BJ (cell line): ENCODE data around the gene PCDHGA5. TPM values are rescaled to one million over a fixed set of nuclear protein-coding genes. Genes with fewer than 3 reads are reported as not detected.
"Not testable (repeated sequence)": the region's sequence is repeated elsewhere in the genome, so short reads cannot be mapped to it uniquely, and the experiment has no call there.

ENCODE experiments used
- CTCF ChIA-PET: fragments of 350-600 bp; formaldehyde crosslinking; extraction: SDS; loops from one replicate; lab custom pipeline; 2021; ENCODE audit warnings: antibody characterized with exemption, inconsistent platforms; lab: Yijun Ruan, JAX
- POLR2A ChIA-PET: fragments of 300-600 bp; sonication (Branson Sonifier 250); formaldehyde crosslinking; extraction: SDS; loops from one replicate; lab custom pipeline; 2021; ENCODE audit warnings: antibody characterized with exemption; lab: Charles Lee
- DNase-seq: peaks from one replicate; pipeline ENCODE4 v3.0.0-alpha.2; 2011; ENCODE audit warnings: low read depth
- H3K27me3 ChIP-seq: 2 replicates; pipeline ENCODE4 v1.6.0; 2011; ENCODE audit warnings: low read length; ENCODE audit not compliant: control insufficient read depth, insufficient read depth
- H3K36me3 ChIP-seq: 2 replicates; pipeline ENCODE4 v1.5.1; 2011; ENCODE audit warnings: low read length; ENCODE audit not compliant: control insufficient read depth, insufficient read depth
- H3K4me3 ChIP-seq: 2 replicates; pipeline ENCODE4 v1.5.1; 2011; ENCODE audit warnings: low read depth, mild to moderate bottlenecking, control low read depth, low read length
- polyA plus RNA-seq: library from polyadenylated mRNA; depleted of rRNA; stranded (reverse); fragments of >200 nt; gene quantifications from 2 replicates; pipeline ENCODE4 v1.2.3, GENCODE V29; 2011; rRNA removed
- TF ChIP-seq, protein P1 (sequence below): IDR thresholded peaks from 2 replicates; pipeline ENCODE4 v1.5.1; 2011; ENCODE audit warnings: low read depth, mild to moderate bottlenecking, control low read depth, inconsistent platforms, low read length, moderate library complexity; ENCODE audit not compliant: insufficient read depth

The PCDHGA5 gene
- polyA plus RNA-seq, 1 experiment = 1.6 TPM

DNA sequence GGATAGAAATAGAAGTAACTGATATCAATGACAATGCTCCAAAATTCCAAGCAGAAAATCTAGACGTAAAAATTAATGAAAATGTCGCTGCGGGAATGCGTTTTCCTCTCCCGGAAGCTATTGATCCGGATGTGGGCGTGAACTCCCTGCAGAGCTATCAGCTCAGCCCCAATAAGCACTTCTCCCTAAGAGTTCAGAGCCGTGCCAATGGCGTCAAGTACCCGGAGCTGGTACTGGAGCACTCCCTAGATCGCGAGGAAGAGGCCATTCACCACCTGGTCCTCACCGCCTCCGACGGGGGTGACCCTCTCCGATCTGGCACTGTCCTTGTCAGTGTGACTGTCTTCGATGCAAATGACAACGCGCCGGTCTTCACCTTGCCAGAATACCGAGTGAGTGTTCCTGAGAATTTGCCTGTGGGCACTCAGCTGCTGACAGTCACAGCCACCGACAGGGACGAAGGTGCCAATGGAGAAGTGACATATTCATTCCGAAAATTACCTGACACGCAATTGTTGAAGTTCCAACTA lies 49.6 kb downstream of the PCDHGA5 start:
- Histone ChIP-seq H3K27me3 (no peaks in the 10 kb centered on the region), H3K4me3 (peak overlapping the region; percentile 33), H3K36me3 (no peaks in the 10 kb centered on the region)
- DNase-seq = no peak
- POLR2A ChIA-PET = no interaction called here
- TF ChIP-seq, protein P1, sequence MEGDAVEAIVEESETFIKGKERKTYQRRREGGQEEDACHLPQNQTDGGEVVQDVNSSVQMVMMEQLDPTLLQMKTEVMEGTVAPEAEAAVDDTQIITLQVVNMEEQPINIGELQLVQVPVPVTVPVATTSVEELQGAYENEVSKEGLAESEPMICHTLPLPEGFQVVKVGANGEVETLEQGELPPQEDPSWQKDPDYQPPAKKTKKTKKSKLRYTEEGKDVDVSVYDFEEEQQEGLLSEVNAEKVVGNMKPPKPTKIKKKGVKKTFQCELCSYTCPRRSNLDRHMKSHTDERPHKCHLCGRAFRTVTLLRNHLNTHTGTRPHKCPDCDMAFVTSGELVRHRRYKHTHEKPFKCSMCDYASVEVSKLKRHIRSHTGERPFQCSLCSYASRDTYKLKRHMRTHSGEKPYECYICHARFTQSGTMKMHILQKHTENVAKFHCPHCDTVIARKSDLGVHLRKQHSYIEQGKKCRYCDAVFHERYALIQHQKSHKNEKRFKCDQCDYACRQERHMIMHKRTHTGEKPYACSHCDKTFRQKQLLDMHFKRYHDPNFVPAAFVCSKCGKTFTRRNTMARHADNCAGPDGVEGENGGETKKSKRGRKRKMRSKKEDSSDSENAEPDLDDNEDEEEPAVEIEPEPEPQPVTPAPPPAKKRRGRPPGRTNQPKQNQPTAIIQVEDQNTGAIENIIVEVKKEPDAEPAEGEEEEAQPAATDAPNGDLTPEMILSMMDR = no peak
- CTCF ChIA-PET = interaction anchor here (0.6 to 4.3 kb wide), 25 partner anchors 7 to 157 kb away, joined by 3 to 73 read pairs (median 5); partner anchors contain the start of genes PCDHGA1, PCDHGA11, PCDHGA2 and PCDHGA4

DNA sequence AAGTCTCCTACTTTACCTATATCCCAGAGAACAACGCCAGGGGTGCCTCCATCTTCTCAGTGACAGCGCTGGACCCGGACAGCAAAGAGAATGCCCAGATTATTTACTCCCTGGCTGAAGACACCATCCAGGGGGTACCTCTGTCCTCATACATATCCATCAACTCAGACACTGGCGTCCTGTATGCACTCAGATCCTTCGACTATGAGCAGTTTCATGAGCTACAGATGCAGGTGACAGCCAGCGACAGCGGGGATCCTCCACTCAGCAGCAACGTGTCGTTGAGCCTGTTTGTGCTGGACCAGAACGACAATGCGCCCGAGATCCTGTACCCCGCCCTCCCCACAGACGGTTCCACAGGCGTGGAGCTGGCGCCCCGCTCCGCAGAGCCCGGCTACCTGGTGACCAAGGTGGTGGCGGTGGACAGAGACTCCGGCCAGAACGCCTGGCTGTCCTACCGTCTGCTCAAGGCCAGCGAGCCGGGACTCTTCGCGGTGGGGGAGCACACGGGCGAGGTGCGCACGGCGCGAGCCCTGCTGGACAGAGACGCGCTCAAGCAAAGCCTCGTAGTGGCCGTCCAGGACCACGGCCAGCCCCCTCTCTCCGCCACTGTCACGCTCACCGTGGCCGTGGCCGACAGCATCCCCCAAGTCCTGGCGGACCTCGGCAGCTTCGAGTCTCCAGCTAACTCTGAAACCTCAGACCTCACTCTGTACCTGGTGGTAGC lies 50.7 kb downstream of the PCDHGA5 start:
- ChIA-PET POLR2A (interaction anchor here (0.5 kb wide), 1 partner anchor 16 kb away, joined by 4 read pairs; the partner anchor contains the start of gene PCDHGA12), CTCF (interaction anchor here (1.6 to 4.3 kb wide), 8 partner anchors 14 to 149 kb away, joined by 4 to 73 read pairs (median 16); partner anchors contain the start of genes PCDHGA2, PCDHGA8 and PCDHGB3)
- H3K4me3 ChIP-seq, H3K27me3 ChIP-seq, DNase-seq, H3K36me3 ChIP-seq: not testable (repeated sequence)

DNA sequence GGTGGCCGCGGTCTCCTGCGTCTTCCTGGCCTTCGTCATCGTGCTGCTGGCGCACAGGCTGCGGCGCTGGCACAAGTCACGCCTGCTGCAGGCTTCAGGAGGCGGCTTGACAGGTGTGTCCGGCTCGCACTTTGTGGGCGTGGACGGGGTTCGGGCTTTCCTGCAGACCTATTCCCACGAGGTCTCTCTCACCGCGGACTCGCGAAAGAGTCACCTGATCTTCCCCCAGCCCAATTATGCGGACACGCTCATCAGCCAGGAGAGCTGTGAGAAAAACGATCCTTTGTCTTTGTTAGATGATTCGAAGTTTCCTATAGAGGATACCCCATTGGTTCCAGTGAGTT lies 51.3 kb downstream of the PCDHGA5 start:
- not testable (repeated sequence) for DNase-seq
- CTCF ChIA-PET = interaction anchor here (1.6 to 7.6 kb wide), 4 partner anchors 15 to 149 kb away, joined by 4 to 112 read pairs (median 32); no protein-coding TSS in a partner anchor

More for the DNA sequence above, 51.3 kb downstream of the PCDHGA5 start:
- H3K36me3 ChIP-seq, H3K4me3 ChIP-seq, POLR2A ChIA-PET, H3K27me3 ChIP-seq: not testable (repeated sequence)

Other genes starting within 250 kb of the PCDHGA5 start
- 0.02 TPM in 2 replicates for gene PCDHB4, start 242.3 kb upstream of the PCDHGA5 start, polyA plus RNA-seq
- 0.18 and 0.22 TPM in 2 replicates for gene PCDHB5, start 229.0 kb upstream of the PCDHGA5 start, polyA plus RNA-seq
- gene PCDHB6, start 214.1 kb upstream of the PCDHGA5 start, polyA plus RNA-seq = 0.20 and 0.26 TPM in 2 replicates
- 0.31 and 0.44 TPM in 2 replicates for gene PCDHB7, start 191.5 kb upstream of the PCDHGA5 start, polyA plus RNA-seq
- gene PCDHB8, start 186.4 kb upstream of the PCDHGA5 start, polyA plus RNA-seq = 0.11 and 0.17 TPM in 2 replicates
- gene PCDHB16, start 181.8 kb upstream of the PCDHGA5 start, polyA plus RNA-seq = 0.21 and 0.32 TPM in 2 replicates
- gene PCDHB9, start 177.0 kb upstream of the PCDHGA5 start, polyA plus RNA-seq = 0.22 and 0.49 TPM in 2 replicates
- 0.18 and 0.28 TPM in 2 replicates for gene PCDHB10, start 171.8 kb upstream of the PCDHGA5 start, polyA plus RNA-seq
- gene PCDHB11, start 164.5 kb upstream of the PCDHGA5 start, polyA plus RNA-seq = 0.10 and 0.22 TPM in 2 replicates
- 0.09 and 0.13 TPM in 2 replicates for gene PCDHB12, start 155.4 kb upstream of the PCDHGA5 start, polyA plus RNA-seq
- 0.16 and 0.23 TPM in 2 replicates for gene PCDHB13, start 150.2 kb upstream of the PCDHGA5 start, polyA plus RNA-seq
- 0.42 and 0.47 TPM in 2 replicates for gene PCDHB14, start 140.8 kb upstream of the PCDHGA5 start, polyA plus RNA-seq
- 0.45 and 0.52 TPM in 2 replicates for gene PCDHB15, start 118.8 kb upstream of the PCDHGA5 start, polyA plus RNA-seq
- not detected in 2 replicates for gene SLC25A2, start 60.1 kb upstream of the PCDHGA5 start, polyA plus RNA-seq
- gene TAF7, start 43.4 kb upstream of the PCDHGA5 start, polyA plus RNA-seq = 25.5 and 46.7 TPM in 2 replicates
- 1.8 and 1.9 TPM in 2 replicates for gene PCDHGA1, start 33.6 kb upstream of the PCDHGA5 start, polyA plus RNA-seq
- 6.7 and 6.8 TPM in 2 replicates for gene PCDHGA2, start 25.4 kb upstream of the PCDHGA5 start, polyA plus RNA-seq
- gene PCDHGA3, start 20.3 kb upstream of the PCDHGA5 start, polyA plus RNA-seq = 1.9 and 2.5 TPM in 2 replicates
- gene PCDHGB1, start 14.1 kb upstream of the PCDHGA5 start, polyA plus RNA-seq = 2.0 and 2.2 TPM in 2 replicates
- gene PCDHGA4, start 9.1 kb upstream of the PCDHGA5 start, polyA plus RNA-seq = 3.0 and 4.0 TPM in 2 replicates
- 3.7 and 4.0 TPM in 2 replicates for gene PCDHGB2, start 4.2 kb upstream of the PCDHGA5 start, polyA plus RNA-seq
- 2.7 and 3.0 TPM in 2 replicates for gene PCDHGB3, start 6.1 kb downstream of the PCDHGA5 start, polyA plus RNA-seq
- gene PCDHGA6, start 9.7 kb downstream of the PCDHGA5 start, polyA plus RNA-seq = 3.3 and 4.3 TPM in 2 replicates
- gene PCDHGA7, start 18.6 kb downstream of the PCDHGA5 start, polyA plus RNA-seq = 1.8 and 3.6 TPM in 2 replicates
- gene PCDHGB4, start 23.5 kb downstream of the PCDHGA5 start, polyA plus RNA-seq = 11.8 and 12.2 TPM in 2 replicates
- 0.72 and 0.77 TPM in 2 replicates for gene PCDHGA8, start 28.5 kb downstream of the PCDHGA5 start, polyA plus RNA-seq
- 13.5 and 19.4 TPM in 2 replicates for gene PCDHGB5, start 33.8 kb downstream of the PCDHGA5 start, polyA plus RNA-seq
- 0.97 and 1.2 TPM in 2 replicates for gene PCDHGA9, start 38.6 kb downstream of the PCDHGA5 start, polyA plus RNA-seq
- gene PCDHGB6, start 43.9 kb downstream of the PCDHGA5 start, polyA plus RNA-seq = 1.5 and 1.7 TPM in 2 replicates
- gene PCDHGA10, start 48.8 kb downstream of the PCDHGA5 start, polyA plus RNA-seq = 2.7 and 3.9 TPM in 2 replicates
- gene PCDHGB7, start 53.5 kb downstream of the PCDHGA5 start, polyA plus RNA-seq = 7.6 and 9.6 TPM in 2 replicates
- gene PCDHGA11, start 56.9 kb downstream of the PCDHGA5 start, polyA plus RNA-seq = 5.4 and 7.4 TPM in 2 replicates
- 6.1 and 7.9 TPM in 2 replicates for gene PCDHGA12, start 66.3 kb downstream of the PCDHGA5 start, polyA plus RNA-seq
- gene PCDHGC3, start 111.8 kb downstream of the PCDHGA5 start, polyA plus RNA-seq = 36.5 and 56.3 TPM in 2 replicates
- gene PCDHGC4, start 120.9 kb downstream of the PCDHGA5 start, polyA plus RNA-seq = 0.49 TPM in 2 replicates
- 0.99 and 1.6 TPM in 2 replicates for gene PCDHGC5, start 124.9 kb downstream of the PCDHGA5 start, polyA plus RNA-seq